T-helper 1 cell treated with Interleukin-12 subunit alpha and Interleukin-12 subunit beta and Interleukin-4 antibody, amounts not matched to agents 30 ng/mL and 1 ng/mL, for 36 hours (primary cell): Measurements from ENCODE around the gene MUC3A. TPM values are rescaled to one million over a fixed set of nuclear protein-coding genes. Genes with fewer than 3 reads are reported as not detected.

Experiments used
- intact Hi-C: fragments of 100-400 bp; cut with micrococcal nuclease; formaldehyde crosslinking; loops from one replicate; pipeline ENCODE4 v1.15.1; 2024
- total RNA-seq: library from RNA; stranded (reverse); gene quantifications from 2 replicates; pipeline ENCODE4 v1.2.3, GENCODE V29; 2022

MUC3A gene
- total RNA-seq, 1 donor from 2014 or later, result not detected

DNA sequence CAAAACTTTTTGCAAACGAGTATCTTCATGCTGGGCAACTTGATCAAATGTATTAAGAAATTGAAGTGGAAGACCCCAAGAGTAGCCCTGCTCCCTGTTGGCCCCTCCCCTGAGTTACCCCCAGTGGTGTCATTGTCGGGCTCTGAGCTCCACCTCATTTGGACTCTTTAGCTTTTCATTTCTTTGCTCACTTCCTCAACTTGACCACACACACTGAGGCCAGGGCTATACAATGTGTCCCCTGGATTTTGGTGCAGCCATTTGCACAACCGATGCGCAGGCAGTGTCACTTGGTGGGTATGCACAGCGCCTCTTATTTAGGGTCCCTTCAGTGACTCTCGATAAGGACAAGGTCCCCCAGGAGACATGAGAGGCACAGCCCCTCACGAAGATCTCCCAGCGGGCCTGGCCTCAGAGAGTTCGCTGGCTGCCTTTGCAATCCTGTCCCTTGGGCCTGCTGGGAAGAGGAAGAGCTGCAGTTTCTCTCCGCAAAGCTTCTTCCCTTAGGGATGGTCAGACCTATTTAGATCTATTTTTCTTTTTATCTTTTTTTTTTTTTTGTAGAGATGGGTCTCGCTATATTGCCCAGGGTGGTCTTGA is 2.5 kb upstream of the MUC3A start:
- intact Hi-C loops, result no loop called here

DNA sequence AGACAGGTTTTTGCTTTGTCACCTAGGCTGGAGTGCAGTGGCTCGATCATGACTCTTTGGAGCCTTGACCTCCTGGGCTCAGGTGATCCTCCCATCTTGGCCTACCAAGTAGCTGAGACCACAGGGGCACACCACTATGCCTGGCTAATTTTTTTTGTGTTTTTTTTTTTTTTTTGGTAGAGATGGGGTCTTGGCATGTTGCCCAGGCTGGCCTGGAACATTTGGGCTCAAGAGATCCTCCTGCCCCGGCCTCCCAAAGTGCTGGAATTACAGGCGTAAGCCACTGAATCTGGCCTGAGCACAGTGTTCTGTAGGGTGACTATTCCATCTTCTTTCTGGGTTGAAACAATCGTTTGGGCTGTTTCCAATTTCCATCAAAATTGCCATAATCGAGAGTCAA is 1.5 kb upstream of the MUC3A start:
- intact Hi-C loops, result no loop called here

GRCh38 chr7:100949933-100950443 is 654 bp downstream of the MUC3A start:
- intact Hi-C loops, result no loop called here

- intact Hi-C loops, result no loop called here
Observed at GRCh38 chr7:100951172-100951571, 1.8 kb downstream of the MUC3A start.

- intact Hi-C loops, result no loop called here
Observed at GRCh38 chr7:100951888-100952560, 2.7 kb downstream of the MUC3A start.

GRCh38 chr7:100952641-100953040 is 3.3 kb downstream of the MUC3A start:
- intact Hi-C loops, result no loop called here

GRCh38 chr7:100957832-100958421 is 8.6 kb downstream of the MUC3A start:
- intact Hi-C loops, result no loop called here

- intact Hi-C loops, result loop anchor here (10.0 kb wide), 1 partner anchor 345 kb away; no protein-coding TSS in a partner anchor
Observed at GRCh38 chr7:100959894-100960293, 10.6 kb downstream of the MUC3A start.

GRCh38 chr7:100962537-100962936 is 13.2 kb downstream of the MUC3A start:
- intact Hi-C loops, result loop anchor here (10.0 kb wide), 1 partner anchor 342 kb away; no protein-coding TSS in a partner anchor

GRCh38 chr7:100963386-100963785 is 14.1 kb downstream of the MUC3A start:
- intact Hi-C loops, result loop anchor here (10.0 kb wide), 1 partner anchor 341 kb away; no protein-coding TSS in a partner anchor

GRCh38 chr7:100963874-100964273 is 14.5 kb downstream of the MUC3A start:
- intact Hi-C loops, result loop anchor here (10.0 kb wide), 1 partner anchor 341 kb away; no protein-coding TSS in a partner anchor

DNA sequence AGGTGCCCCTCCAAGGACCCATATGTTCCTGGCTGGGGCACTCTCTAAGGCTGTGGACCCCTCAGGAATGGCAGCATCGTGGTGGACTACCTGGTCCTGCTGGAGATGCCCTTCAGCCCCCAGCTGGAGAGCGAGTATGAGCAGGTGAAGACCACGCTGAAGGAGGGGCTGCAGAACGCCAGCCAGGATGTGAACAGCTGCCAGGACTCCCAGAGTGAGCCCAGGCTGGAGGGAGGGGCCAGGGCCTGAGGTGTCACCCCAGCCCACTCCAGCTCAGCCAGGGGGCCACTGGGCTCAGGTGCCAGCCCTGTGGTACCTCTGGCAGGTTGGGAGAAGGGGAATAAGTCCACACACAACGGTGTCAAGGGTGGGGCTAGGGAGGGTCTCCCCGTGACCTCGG is 15.3 kb downstream of the MUC3A start:
- intact Hi-C loops, result loop anchor here (5.0 to 10.0 kb wide), 2 partner anchors 208 to 340 kb away; no protein-coding TSS in a partner anchor

- intact Hi-C loops, result loop anchor here (5.0 to 10.0 kb wide), 2 partner anchors 207 to 340 kb away; no protein-coding TSS in a partner anchor
Observed at GRCh38 chr7:100965045-100965722, 15.8 kb downstream of the MUC3A start.

DNA sequence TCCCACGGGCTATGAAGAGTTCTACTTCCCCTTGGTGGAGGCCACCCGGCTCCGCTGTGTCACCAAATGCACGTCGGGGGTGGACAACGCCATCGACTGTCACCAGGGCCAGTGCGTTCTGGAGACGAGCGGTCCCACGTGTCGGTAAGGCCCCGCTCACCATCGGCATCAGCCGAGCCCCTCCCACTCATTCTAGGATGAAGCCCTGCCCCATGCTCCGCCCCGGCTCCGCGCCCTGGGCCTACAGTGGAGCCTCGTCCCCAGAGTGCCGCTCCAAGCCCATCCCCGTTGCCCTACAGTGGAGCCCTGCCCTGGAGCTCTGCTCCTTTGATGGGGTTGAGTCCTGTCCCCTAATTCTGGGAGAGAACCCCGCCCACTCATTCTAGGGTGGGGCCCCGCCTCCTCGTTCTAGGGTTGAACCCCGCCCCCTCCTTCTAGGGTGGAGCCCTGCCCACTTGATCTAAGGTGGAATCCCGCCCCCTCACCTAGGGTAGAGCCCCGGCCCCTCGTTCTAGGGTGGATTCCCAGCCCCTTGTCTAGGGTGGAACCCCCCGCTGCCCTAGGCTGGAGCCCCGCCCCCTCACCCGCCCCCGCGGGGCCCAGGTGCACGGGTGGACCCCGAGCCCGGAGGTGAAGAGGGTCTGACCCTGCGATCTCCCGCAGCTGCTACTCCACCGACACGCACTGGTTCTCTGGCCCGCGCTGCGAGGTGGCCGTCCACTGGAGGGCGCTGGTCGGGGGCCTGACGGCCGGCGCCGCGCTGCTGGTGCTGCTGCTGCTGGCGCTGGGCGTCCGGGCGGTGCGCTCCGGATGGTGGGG is 16.6 kb downstream of the MUC3A start:
- intact Hi-C loops, result loop anchor here (1.0 to 10.0 kb wide), 6 partner anchors 51 to 339 kb away; partner anchors contain the start of gene ACHE

DNA sequence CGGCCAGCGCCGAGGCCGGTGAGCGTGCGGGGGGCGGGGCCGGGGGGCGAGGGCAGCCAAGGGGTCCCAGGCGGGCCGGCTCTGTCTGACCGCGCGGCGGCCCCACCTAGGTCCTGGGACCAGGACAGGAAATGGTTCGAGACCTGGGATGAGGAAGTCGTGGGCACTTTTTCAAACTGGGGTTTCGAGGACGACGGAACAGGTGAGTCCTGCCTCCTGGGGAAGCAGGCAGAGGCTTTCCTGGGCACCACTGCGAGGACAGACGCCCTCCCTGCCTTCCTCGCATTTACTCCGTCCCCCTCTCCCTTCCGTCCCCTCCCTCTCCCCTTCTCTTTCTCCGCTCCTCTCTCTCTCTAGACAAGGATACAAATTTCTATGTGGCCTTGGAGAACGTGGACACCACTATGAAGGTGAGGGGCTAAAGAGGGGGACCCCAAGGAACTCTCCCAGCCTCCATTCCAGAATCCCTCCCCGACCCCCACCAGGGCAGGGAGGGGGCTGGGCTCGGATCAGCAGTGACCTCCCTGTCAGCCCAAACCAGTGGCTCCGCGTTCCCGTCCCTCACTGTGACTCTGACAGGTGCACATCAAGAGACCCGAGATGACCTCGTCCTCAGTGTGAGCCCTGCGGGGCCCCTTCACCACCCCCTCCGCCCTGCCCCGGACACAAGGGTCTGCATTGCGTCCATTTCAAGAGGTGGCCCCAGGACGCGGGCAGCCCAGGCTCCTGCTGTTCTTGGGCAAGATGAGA is 17.4 kb downstream of the MUC3A start:
- intact Hi-C loops, result loop anchor here (1.0 to 10.0 kb wide), 6 partner anchors 51 to 338 kb away; partner anchors contain the start of gene ACHE

GRCh38 chr7:100967292-100967863 is 18.0 kb downstream of the MUC3A start:
- intact Hi-C loops, result loop anchor here (5.0 to 10.0 kb wide), 2 partner anchors 205 to 337 kb away; no protein-coding TSS in a partner anchor

DNA sequence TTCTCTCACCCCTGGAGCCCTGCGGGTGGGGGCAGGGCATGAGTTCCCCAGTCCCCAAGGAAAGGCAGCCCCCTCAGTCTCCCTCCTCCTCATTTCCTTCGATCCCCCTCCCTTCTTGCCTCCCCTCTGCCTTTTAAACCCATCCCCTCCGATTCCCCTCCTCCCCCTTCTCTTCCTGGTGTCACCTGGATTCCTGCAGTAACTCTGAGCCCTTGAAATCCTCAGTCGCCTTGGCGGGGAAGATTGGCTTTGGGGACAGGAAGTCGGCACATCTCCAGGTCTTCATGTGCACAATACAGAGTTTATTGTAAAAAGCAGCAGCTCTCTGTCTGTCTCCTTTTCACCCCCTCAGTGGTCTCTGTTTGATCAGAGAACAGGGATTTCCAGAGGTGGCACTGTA is 18.7 kb downstream of the MUC3A start:
- intact Hi-C loops, result loop anchor here (5.0 to 10.0 kb wide), 2 partner anchors 204 to 337 kb away; no protein-coding TSS in a partner anchor

DNA sequence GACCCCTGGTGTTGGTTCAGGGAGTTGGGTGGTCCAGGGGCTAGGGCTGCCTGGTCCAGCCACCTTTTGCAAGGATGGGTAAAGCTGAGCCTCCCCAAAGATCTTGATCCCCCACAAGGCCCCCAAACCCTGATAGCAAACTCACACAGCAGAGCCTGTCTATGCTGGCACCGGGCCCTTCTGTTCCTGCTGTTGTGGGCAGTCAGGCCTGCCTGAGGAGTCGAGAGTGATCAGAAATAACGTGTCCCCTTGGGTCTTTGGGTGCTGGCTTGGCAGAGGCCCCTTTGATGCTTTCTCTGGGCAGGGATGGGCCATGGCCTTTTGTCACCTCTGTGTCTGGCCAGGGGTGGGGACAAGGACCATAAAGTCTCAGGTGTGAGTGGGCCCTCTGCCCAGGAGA is 19.3 kb downstream of the MUC3A start:
- intact Hi-C loops, result loop anchor here (5.0 to 10.0 kb wide), 2 partner anchors 204 to 336 kb away; no protein-coding TSS in a partner anchor

DNA sequence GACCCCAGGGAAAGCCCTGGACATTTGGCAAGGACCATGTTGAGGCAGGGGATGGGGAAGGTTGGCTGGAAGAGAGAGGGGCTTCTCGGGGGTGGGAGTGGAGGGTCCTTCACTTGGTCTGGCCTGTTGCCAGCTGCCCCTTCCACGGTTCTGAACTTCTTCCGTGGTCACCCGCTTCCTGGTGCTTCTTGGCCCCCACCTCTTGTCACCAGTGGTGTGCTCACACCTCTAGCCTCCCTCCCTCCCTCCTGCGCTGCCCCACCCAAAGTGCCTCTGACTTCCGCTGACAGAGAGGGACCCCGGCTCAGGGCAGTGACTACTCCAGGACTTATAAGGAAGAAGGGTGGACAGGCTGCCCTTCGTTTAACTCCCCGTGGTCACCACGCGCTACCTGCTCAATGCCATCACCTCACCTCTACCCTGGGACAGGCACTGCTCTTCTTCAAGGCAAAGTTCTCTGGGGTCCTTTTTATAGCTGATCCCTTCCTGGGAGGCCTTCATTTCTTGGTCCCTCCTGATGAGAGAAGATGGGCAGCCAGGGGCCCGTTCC is 19.8 kb downstream of the MUC3A start, which contains the start of gene MUC12:
TSS of gene MUC12 (plus strand) at position 500 of the 550 bp plus-strand sequence. CDS start 58 bp downstream, outside the sequence.
- intact Hi-C loops, result loop anchor here (5.0 to 10.0 kb wide), 2 partner anchors 203 to 336 kb away; no protein-coding TSS in a partner anchor
